ENCODE measurements around the gene MGST2.

Gene MGST2

DNA sequence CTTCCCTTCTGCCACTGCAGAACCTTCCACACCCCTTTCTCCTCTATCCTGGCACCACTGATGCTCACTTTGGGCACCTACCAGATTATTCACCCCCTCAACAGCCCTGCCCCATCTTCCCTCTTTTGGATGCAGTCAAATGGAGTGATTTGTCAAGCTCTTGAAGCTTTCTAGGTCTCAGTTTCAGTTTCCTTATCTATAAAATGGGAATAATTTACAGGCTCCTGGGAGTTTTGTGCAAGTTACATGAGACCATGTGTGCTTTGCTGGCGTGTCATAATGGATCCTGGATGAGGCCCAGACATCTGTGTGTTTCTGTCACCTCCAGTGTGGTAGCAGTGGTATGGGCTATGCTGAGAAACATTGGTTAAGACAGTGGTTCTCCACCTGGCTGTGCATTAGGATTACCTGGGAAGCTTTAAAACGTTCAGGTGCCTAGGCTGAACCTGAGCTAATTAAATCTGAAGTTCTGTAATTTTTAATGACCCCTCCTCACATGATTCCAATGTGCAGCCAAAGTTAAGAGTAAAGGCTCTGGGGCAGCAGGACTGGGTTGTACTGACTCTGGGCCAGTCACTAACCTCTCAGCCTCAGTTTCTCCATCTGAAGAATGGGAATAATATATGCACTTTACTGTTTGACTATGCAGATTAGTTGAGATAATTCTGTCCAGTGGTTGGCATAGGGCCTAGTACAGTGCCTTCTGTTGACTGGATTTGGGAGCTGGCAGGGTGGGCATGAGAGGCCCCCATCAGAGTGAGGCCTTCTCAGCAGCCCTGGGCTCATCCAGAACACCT, 6.8 kb upstream of the MGST2 start:
- TF ChIP-seq GLIS3 (CRISPR knock-in tag; IDR thresholded peaks at IDR 0.05) (no peak), OSR1 (CRISPR knock-in tag; IDR thresholded peaks at IDR 0.05) (no peak), TOX (CRISPR knock-in tag; IDR thresholded peaks at IDR 0.05; ENCODE audit: borderline replicate concordance) (no peak), ZFP3 (CRISPR knock-in tag; IDR thresholded peaks at IDR 0.05) (no peak), ZC3H10 (CRISPR knock-in tag; IDR thresholded peaks at IDR 0.05) (no peak), ESRRG (CRISPR knock-in tag; IDR thresholded peaks at IDR 0.05) (no peak), RARB (CRISPR knock-in tag; IDR thresholded peaks at IDR 0.05) (no peak)
- TF ChIP-seq, protein P1, sequence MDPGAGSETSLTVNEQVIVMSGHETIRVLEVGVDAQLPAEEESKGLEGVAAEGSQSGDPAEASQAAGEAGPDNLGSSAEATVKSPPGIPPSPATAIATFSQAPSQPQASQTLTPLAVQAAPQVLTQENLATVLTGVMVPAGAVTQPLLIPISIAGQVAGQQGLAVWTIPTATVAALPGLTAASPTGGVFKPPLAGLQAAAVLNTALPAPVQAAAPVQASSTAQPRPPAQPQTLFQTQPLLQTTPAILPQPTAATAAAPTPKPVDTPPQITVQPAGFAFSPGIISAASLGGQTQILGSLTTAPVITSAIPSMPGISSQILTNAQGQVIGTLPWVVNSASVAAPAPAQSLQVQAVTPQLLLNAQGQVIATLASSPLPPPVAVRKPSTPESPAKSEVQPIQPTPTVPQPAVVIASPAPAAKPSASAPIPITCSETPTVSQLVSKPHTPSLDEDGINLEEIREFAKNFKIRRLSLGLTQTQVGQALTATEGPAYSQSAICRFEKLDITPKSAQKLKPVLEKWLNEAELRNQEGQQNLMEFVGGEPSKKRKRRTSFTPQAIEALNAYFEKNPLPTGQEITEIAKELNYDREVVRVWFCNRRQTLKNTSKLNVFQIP (CRISPR knock-in tag; IDR thresholded peaks at IDR 0.05; ENCODE audit: borderline replicate concordance, low read depth) = no peak
- TF ChIP-seq, protein P2, sequence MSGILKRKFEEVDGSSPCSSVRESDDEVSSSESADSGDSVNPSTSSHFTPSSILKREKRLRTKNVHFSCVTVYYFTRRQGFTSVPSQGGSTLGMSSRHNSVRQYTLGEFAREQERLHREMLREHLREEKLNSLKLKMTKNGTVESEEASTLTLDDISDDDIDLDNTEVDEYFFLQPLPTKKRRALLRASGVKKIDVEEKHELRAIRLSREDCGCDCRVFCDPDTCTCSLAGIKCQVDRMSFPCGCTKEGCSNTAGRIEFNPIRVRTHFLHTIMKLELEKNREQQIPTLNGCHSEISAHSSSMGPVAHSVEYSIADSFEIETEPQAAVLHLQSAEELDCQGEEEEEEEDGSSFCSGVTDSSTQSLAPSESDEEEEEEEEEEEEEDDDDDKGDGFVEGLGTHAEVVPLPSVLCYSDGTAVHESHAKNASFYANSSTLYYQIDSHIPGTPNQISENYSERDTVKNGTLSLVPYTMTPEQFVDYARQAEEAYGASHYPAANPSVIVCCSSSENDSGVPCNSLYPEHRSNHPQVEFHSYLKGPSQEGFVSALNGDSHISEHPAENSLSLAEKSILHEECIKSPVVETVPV (CRISPR knock-in tag; IDR thresholded peaks at IDR 0.05) = no peak
- ATAC-seq = no peak

DNA sequence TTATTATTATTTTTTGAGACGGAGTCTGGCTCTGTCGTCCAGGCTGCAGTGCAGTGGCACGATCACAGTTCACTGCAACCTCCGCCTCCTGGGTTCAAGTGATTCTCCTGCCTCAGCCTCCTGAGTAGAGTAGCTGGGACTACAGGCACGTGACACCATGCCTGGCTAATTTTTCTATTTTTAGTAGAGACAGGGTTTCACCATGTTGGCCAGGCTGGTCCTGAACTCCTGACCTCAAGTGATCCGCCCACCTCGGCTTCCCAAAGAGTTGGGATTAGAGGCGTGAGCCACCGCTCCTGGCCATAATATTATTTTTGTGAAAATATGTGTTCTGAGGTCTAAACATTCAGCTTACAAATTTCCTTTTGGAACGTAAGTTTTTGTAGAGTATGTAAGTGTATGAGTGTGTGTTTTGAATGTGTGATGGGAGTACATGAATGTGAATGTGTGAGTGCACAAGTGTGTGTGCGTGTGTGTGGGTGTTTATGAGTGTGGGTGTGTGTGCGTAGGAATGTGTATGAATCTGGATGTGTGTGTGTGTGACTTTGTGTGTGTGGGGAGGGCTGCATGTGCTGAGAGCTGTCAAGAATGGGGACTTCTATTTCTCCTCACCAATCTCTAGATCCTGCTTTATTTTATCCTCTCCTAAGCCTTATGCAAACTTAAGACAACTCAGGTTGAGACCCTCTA, 5.7 kb upstream of the MGST2 start:
- ATAC-seq = no peak
- TF ChIP-seq ZFP30 (CRISPR knock-in tag; IDR thresholded peaks at IDR 0.05) (no peak), ZFP3 (CRISPR knock-in tag; IDR thresholded peaks at IDR 0.05) (no peak), ESRRG (CRISPR knock-in tag; IDR thresholded peaks at IDR 0.05) (no peak), ZNF8 (CRISPR knock-in tag; IDR thresholded peaks at IDR 0.05) (no peak), OSR1 (CRISPR knock-in tag; IDR thresholded peaks at IDR 0.05) (no peak), RARB (CRISPR knock-in tag; IDR thresholded peaks at IDR 0.05) (no peak), SNAI2 (CRISPR knock-in tag; IDR thresholded peaks at IDR 0.05) (no peak), ZNF70 (CRISPR knock-in tag; IDR thresholded peaks at IDR 0.05) (no peak), PPARA (CRISPR knock-in tag; IDR thresholded peaks at IDR 0.05; ENCODE audit: borderline replicate concordance) (no peak), TOX (CRISPR knock-in tag; IDR thresholded peaks at IDR 0.05; ENCODE audit: borderline replicate concordance) (no peak), ARNTL (CRISPR knock-in tag; IDR thresholded peaks at IDR 0.05; ENCODE audit: borderline replicate concordance, low read depth) (no peak), TCF4 (CRISPR knock-in tag; IDR thresholded peaks at IDR 0.05; ENCODE audit: borderline replicate concordance) (no peak), ZNF565 (CRISPR knock-in tag; conservative IDR thresholded peaks at IDR 0.05; ENCODE audit: low read depth) (no peak)
- TF ChIP-seq, protein P2 (CRISPR knock-in tag; IDR thresholded peaks at IDR 0.05) = no peak
- TF ChIP-seq, protein P3, sequence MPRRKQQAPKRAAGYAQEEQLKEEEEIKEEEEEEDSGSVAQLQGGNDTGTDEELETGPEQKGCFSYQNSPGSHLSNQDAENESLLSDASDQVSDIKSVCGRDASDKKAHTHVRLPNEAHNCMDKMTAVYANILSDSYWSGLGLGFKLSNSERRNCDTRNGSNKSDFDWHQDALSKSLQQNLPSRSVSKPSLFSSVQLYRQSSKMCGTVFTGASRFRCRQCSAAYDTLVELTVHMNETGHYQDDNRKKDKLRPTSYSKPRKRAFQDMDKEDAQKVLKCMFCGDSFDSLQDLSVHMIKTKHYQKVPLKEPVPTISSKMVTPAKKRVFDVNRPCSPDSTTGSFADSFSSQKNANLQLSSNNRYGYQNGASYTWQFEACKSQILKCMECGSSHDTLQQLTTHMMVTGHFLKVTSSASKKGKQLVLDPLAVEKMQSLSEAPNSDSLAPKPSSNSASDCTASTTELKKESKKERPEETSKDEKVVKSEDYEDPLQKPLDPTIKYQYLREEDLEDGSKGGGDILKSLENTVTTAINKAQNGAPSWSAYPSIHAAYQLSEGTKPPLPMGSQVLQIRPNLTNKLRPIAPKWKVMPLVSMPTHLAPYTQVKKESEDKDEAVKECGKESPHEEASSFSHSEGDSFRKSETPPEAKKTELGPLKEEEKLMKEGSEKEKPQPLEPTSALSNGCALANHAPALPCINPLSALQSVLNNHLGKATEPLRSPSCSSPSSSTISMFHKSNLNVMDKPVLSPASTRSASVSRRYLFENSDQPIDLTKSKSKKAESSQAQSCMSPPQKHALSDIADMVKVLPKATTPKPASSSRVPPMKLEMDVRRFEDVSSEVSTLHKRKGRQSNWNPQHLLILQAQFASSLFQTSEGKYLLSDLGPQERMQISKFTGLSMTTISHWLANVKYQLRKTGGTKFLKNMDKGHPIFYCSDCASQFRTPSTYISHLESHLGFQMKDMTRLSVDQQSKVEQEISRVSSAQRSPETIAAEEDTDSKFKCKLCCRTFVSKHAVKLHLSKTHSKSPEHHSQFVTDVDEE (CRISPR knock-in tag; IDR thresholded peaks at IDR 0.05) = no peak
- TF ChIP-seq, protein P4, sequence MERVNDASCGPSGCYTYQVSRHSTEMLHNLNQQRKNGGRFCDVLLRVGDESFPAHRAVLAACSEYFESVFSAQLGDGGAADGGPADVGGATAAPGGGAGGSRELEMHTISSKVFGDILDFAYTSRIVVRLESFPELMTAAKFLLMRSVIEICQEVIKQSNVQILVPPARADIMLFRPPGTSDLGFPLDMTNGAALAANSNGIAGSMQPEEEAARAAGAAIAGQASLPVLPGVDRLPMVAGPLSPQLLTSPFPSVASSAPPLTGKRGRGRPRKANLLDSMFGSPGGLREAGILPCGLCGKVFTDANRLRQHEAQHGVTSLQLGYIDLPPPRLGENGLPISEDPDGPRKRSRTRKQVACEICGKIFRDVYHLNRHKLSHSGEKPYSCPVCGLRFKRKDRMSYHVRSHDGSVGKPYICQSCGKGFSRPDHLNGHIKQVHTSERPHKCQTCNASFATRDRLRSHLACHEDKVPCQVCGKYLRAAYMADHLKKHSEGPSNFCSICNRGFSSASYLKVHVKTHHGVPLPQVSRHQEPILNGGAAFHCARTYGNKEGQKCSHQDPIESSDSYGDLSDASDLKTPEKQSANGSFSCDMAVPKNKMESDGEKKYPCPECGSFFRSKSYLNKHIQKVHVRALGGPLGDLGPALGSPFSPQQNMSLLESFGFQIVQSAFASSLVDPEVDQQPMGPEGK (CRISPR knock-in tag; IDR thresholded peaks at IDR 0.05; ENCODE audit: borderline replicate concordance) = no peak
- TF ChIP-seq, protein P5, sequence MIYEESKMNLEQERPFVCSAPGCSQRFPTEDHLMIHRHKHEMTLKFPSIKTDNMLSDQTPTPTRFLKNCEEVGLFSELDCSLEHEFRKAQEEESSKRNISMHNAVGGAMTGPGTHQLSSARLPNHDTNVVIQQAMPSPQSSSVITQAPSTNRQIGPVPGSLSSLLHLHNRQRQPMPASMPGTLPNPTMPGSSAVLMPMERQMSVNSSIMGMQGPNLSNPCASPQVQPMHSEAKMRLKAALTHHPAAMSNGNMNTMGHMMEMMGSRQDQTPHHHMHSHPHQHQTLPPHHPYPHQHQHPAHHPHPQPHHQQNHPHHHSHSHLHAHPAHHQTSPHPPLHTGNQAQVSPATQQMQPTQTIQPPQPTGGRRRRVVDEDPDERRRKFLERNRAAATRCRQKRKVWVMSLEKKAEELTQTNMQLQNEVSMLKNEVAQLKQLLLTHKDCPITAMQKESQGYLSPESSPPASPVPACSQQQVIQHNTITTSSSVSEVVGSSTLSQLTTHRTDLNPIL (CRISPR knock-in tag; IDR thresholded peaks at IDR 0.05; ENCODE audit: low read depth) = no peak

Data from SK-N-SH treated with all-trans-retinoic acid at 6 μM for 48 hours (cell line).